Kidney (tissue), 14 donors: ENCODE data around the gene PCDHGC4. TPM values are rescaled to one million over a fixed set of nuclear protein-coding genes. Genes with fewer than 3 reads are reported as not detected.

Experiments
- DNase-seq, 5 donors: peaks; one replicate each; pipeline ENCODE4 v3.0.0-alpha.2; 2013 to 2020
- FAIRE-seq: peaks from 2 replicates; lab custom pipeline; 2012; peaks lifted over from hg19 to GRCh38; lab: Jason Lieb, UNC
- H3K27ac ChIP-seq, 2 donors: one replicate each; pipeline ENCODE4 v1.7.0; 2013; ENCODE audit warnings: low read depth in 2 of 2, low read length in 2 of 2, inconsistent platforms in 1 of 2
- H3K27me3 ChIP-seq: one replicate; pipeline ENCODE4 v1.7.1; 2013; ENCODE audit warnings: low read length, inconsistent platforms; ENCODE audit not compliant: control insufficient read depth, insufficient read depth
- H3K36me3 ChIP-seq, 3 donors: one replicate each; pipeline versions ENCODE4 v1.7.0 to v1.7.1; 2013; ENCODE audit warnings: low read length in 3 of 3, control low read depth in 1 of 3, inconsistent platforms in 1 of 3; ENCODE audit not compliant: insufficient read depth in 3 of 3, control insufficient read depth in 2 of 3
- H3K4me1 ChIP-seq, 3 donors: one replicate each; pipeline versions ENCODE4 v1.7.0 to v1.7.1; 2013; ENCODE audit warnings: low read length in 3 of 3, inconsistent platforms in 1 of 3, low read depth in 1 of 3; ENCODE audit not compliant: control insufficient read depth in 2 of 3, insufficient read depth in 2 of 3
- H3K4me3 ChIP-seq, 3 donors: one replicate each; pipeline versions ENCODE4 v1.7.0 to v1.8.1; 2013; ENCODE audit warnings: low read length in 3 of 3, control low read depth in 1 of 3, inconsistent platforms in 1 of 3
- H3K9ac ChIP-seq, 3 donors: one replicate each; pipeline versions ENCODE4 v1.7.0 to v1.7.1; 2013; ENCODE audit warnings: low read length in 3 of 3, control low read depth in 1 of 3, inconsistent platforms in 1 of 3
- H3K9me3 ChIP-seq, 3 donors: one replicate each; pipeline versions ENCODE4 v1.7.0 to v1.7.1; 2013; ENCODE audit warnings: low read length in 3 of 3, control low read depth in 1 of 3, inconsistent platforms in 1 of 3; ENCODE audit not compliant: control insufficient read depth in 2 of 3, insufficient read depth in 1 of 3
- CTCF ChIP-seq: IDR thresholded peaks from 3 replicates; pipeline ENCODE4 v1.5.1; 2012; ENCODE audit warnings: mild to moderate bottlenecking, moderate library complexity, borderline replicate concordance; ENCODE audit not compliant: insufficient read depth; ENCODE audit errors: extremely low read depth
- intact Hi-C: fragments of 100-400 bp; cut with DNase I; formaldehyde crosslinking; loops from one replicate; pipeline ENCODE4 v1.11.1; 2022
- polyA plus RNA-seq: library from polyadenylated mRNA; stranded (reverse); fragments of 350-450 nt; fragmentation: Illumina TruSeq; extraction: RNeasy Lipid Tissue Mini Kit (QIAGEN cat#74804); gene quantifications from one replicate; pipeline ENCODE4 v1.2.3, GENCODE V29; 2014; ENCODE audit warnings: low read depth, low replicate concordance; ENCODE audit not compliant: insufficient read depth
- total RNA-seq: library from RNA; stranded (reverse); fragmentation: NEBNext Ultra II Directional; extraction: Animal tissue kit (Norgen Biotek cat#: 25700); gene quantifications from one replicate; pipeline ENCODE4 v1.2.1, GENCODE V29; 2021
- donor health status: control.
- donor health status: control.
- donor health status: control.
- donor health status: control.
- donor health status: control.
- donor health status: DM: yes; HTN: yes; CAD: no.
- donor health status: Normal renal cell carcinoma (clear cell type).

The PCDHGC4 gene
- total and polyA plus RNA-seq, 2 donors from 2014 or later: 1.5 TPM; not detected in 1

- intact Hi-C loops: no loop called here
- H3K9me3 ChIP-seq: no peaks in the 10 kb centered on the region
- H3K36me3 ChIP-seq: no peaks in the 10 kb centered on the region
- H3K27me3 ChIP-seq: no peaks in the 10 kb centered on the region
- DNase-seq: peak in 4 of 5 donors; percentile 83 to 85 (median 84)
- H3K4me3 ChIP-seq: no peak overlapping the region
- H3K9ac ChIP-seq: no peak overlapping the region
- no peak overlapping the region for H3K27ac ChIP-seq
- TF ChIP-seq CTCF: no peak
- FAIRE-seq: no peak
- H3K4me1 ChIP-seq: peaks cover 0 to 7% (median 3%) of the 10 kb centered on the region in 3 donors
Observed at GRCh38 chr5:141494761-141495452, 10.1 kb downstream of the PCDHGC4 start.

- FAIRE-seq (no peak), DNase-seq (no peak)
- no peaks in the 10 kb centered on the region for H3K36me3 ChIP-seq
- no peak overlapping the region for H3K4me3 ChIP-seq
- intact Hi-C loops: no loop called here
- H3K27me3 ChIP-seq: no peaks in the 10 kb centered on the region
- H3K9me3 ChIP-seq: no peaks in the 10 kb centered on the region
- H3K27ac ChIP-seq: no peak overlapping the region
- H3K4me1 ChIP-seq: peaks cover 0 to 7% (median 3%) of the 10 kb centered on the region in 3 donors
- no peak overlapping the region for H3K9ac ChIP-seq
- TF ChIP-seq CTCF: no peak
Observed at GRCh38 chr5:141495453-141495811, 10.6 kb downstream of the PCDHGC4 start.

- H3K27ac ChIP-seq: no peak overlapping the region
- peaks cover 0 to 7% (median 3%) of the 10 kb centered on the region in 3 donors for H3K4me1 ChIP-seq
- intact Hi-C loops: no loop called here
- H3K36me3 ChIP-seq: no peaks in the 10 kb centered on the region
- FAIRE-seq (no peak), DNase-seq (peak in 3 of 5 donors; percentile 55 to 76 (median 56))
- no peak for TF ChIP-seq CTCF
- no peaks in the 10 kb centered on the region for H3K27me3 ChIP-seq
- H3K9ac ChIP-seq: no peak overlapping the region
- H3K4me3 ChIP-seq: no peak overlapping the region
- no peaks in the 10 kb centered on the region for H3K9me3 ChIP-seq
Observed at GRCh38 chr5:141496038-141496437, 11.2 kb downstream of the PCDHGC4 start.
